NCI-H748 (cell line): ENCODE data around the gene GLYATL3.
"Not testable (repeated sequence)": the region's sequence is repeated elsewhere in the genome, so short reads cannot be mapped to it uniquely, and the experiment has no call there.

Experiments used
- DNase-seq: peaks from one replicate; lab custom pipeline; 2025; ENCODE audit not compliant: unreplicated experiment; lab: John Stamatoyannopoulos, UW

The GLYATL3 gene

DNA sequence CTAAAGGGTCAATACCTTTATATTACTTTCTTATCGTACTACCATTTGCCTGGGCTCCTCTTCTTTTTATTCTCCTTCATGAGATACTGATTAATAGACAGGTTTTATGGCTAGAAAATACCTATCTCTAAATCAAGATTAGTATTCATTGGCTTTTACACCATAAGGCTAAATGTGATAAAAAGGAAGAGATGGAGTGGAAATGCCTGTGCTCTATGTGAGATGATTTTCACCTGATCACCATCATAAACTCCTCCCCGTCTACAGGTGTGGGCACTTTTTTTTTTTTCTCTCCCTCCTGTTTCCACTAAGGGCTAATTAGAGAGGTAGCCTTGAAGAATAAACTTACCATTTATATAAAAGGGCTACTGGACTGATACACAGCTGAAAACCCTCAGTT, at the start of gene GLYATL3:
GLYATL3 (plus strand) TSS at position 301 of the 400 bp plus-strand sequence. CDS start 12,068 bp downstream, outside the sequence.
- DNase-seq, result peak; percentile 21

DNA sequence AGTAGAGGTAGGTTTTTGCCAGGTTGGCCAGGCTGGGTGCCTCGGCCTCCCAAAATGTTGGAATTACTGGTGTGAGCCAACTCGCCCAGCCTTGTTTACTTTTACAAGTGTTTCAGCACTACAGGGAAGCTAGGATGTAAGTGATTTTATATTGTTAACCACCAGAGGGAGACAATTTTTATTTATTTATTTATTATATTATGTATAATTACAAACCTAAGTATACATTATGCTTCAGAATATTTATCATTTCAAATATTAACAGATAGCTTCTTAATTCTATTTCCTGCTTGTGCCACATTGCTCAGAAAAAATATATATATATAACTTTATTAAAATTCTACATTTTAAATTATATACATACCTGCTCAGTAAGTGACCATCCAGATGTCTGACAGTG, 46.5 kb upstream of the GLYATL3 start:
- DNase-seq, result peak; percentile 15

GRCh38 chr6:49454787-49455709, 44.7 kb upstream of the GLYATL3 start:
- no peak for DNase-seq

- DNase-seq, result no peak
Observed at GRCh38 chr6:49457771-49458170, 42.0 kb upstream of the GLYATL3 start.

DNA sequence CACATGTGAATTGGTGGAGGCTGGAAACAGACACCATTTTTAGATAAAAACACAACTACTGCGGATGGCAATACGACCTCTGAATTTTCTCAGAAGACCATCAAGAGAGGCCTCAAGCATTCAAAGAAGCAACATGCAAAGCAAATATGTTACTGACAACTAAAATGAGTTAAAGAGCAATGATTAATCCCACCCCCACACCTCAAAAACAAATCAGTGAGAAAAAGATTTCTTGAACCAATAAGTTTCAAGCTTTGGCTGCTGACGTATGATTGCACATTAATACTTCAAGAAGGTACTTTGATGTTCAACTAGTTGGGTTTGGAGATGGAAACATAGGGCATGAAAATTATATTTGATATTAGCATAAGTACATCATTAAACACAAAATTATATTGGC, 37.7 kb upstream of the GLYATL3 start:
- DNase-seq, result peak; percentile 15

DNA sequence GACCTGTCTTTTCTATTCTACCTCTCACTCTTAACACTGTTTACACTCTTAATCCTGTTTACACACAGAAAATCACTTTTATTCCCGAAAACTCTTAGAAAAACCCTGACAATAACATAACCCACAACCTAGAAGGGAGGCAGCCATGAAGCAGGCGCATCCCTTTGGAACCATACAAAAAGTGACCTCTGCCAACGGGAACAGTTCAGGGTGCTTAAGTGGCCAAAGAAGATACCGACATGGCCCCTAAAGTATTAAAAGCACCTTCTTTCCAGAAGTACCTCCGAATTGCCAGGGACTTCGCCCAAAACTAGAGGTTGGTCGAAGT, 37.2 kb upstream of the GLYATL3 start:
- peak; percentile 39 for DNase-seq

GRCh38 chr6:49462927-49463611, 36.7 kb upstream of the GLYATL3 start, which contains the start of the genes CENPQ and MMUT:
CENPQ (plus strand) TSS chr6:49463370; CDS start chr6:49470177, 6,807 bp downstream.
MMUT (minus strand) TSS chr6:49463253; CDS start chr6:49459466, 3,787 bp downstream.
- peak; percentile 99 for DNase-seq

- DNase-seq, result no peak
Observed at GRCh38 chr6:49463612-49463967, 36.1 kb upstream of the GLYATL3 start.

DNA sequence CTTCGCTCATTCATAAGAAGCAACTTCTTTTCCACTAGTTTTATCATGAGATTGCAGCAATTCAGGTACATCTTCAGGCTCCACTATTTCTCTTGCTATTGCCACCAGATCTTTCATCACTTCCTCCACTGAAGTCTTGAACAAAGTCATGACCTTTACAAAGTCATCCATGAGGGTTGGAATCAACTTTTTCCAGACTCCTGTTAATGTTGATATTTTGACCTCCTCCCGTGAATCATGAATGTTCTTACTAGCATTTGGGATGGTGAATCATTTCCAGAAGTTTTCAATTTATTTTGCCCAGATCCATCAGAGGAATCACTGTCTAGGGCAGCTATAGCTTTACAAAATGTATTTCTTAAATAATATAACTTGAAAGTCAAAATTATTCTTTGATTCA, 35.0 kb upstream of the GLYATL3 start:
- no peak for DNase-seq

- no peak for DNase-seq
Observed at GRCh38 chr6:49468042-49468441, 31.7 kb upstream of the GLYATL3 start.

GRCh38 chr6:49476564-49476963, 23.2 kb upstream of the GLYATL3 start:
- DNase-seq, result not testable (repeated sequence)

GRCh38 chr6:49479308-49479970, 20.3 kb upstream of the GLYATL3 start:
- no peak for DNase-seq

GRCh38 chr6:49481846-49482245, 17.9 kb upstream of the GLYATL3 start:
- not testable (repeated sequence) for DNase-seq

GRCh38 chr6:49483380-49483779, 16.3 kb upstream of the GLYATL3 start:
- DNase-seq, result not testable (repeated sequence)

DNA sequence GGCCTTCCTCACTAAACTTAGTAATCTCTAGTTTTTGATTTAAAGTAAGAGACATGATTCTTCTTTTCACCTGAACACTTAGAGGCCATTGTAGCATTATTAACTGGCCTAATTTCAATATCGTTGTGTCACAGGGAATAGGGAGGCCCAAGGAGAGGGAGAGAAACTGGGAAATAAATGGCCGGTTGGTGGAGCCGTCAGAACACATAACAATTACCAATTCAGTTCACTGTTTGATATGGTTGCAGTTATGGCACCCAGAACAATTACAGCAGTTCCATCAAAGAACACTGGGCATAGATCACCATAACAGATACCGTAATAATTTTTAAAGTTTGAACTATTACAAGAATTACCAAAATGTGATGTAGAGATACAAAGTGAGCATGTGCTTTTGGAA, 9.1 kb upstream of the GLYATL3 start:
- DNase-seq, result no peak

DNA sequence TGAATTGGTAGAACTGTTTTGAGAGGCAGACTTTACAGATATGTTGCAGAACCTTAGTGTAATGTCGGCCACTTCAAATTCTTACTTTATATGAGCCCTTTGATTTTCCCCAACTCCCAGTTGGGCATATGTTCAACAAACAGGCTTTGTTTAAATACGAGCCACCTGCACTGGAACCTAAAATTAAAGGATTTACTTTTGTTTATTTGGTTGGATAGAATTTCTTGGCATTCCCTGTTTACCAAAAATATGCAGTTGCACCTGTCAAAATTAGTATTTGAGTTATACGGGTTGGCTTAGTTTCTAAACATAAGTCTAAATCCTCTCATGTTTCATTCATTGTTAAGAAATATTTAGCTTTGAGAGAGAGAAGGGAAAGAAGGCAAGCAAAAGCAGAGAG, 2.4 kb upstream of the GLYATL3 start:
- peak; percentile 79 for DNase-seq

GRCh38 chr6:49499126-49499525, 597 bp upstream of the GLYATL3 start:
- no peak for DNase-seq

GRCh38 chr6:49504666-49505065, 4.9 kb downstream of the GLYATL3 start:
- DNase-seq, result no peak

GRCh38 chr6:49506569-49507111, 6.9 kb downstream of the GLYATL3 start:
- DNase-seq, result peak; percentile 22

- DNase-seq, result no peak
Observed at GRCh38 chr6:49509342-49509741, 9.6 kb downstream of the GLYATL3 start.
